Ovary (tissue), 3 donors: ENCODE measurements around the gene TBXAS1.

Experiments used
- CTCF ChIP-seq, 3 donors: fragments of 450-650 bp in 2 of 3; fragments of 200-600 bp in 1 of 3; IDR thresholded peaks; one replicate each; pipeline versions ENCODE4 v1.5.1 to v1.8.0; 2016 to 2022; ENCODE audit warnings: antibody characterized with exemption in 3 of 3, mild to moderate bottlenecking in 1 of 3
- EP300 ChIP-seq: sonication (generic); formaldehyde crosslinking; IDR thresholded peaks from one replicate; pipeline ENCODE4 v1.6.1; 2017; ENCODE audit warnings: antibody characterized with exemption
- POLR2A ChIP-seq: fragments of 450-650 bp; IDR thresholded peaks from one replicate; pipeline ENCODE4 v1.6.1; 2017; ENCODE audit warnings: antibody characterized with exemption, mild to moderate bottlenecking, moderate library complexity
- donor health status: DM: no; HTN: no; CAD: no.

DNA sequence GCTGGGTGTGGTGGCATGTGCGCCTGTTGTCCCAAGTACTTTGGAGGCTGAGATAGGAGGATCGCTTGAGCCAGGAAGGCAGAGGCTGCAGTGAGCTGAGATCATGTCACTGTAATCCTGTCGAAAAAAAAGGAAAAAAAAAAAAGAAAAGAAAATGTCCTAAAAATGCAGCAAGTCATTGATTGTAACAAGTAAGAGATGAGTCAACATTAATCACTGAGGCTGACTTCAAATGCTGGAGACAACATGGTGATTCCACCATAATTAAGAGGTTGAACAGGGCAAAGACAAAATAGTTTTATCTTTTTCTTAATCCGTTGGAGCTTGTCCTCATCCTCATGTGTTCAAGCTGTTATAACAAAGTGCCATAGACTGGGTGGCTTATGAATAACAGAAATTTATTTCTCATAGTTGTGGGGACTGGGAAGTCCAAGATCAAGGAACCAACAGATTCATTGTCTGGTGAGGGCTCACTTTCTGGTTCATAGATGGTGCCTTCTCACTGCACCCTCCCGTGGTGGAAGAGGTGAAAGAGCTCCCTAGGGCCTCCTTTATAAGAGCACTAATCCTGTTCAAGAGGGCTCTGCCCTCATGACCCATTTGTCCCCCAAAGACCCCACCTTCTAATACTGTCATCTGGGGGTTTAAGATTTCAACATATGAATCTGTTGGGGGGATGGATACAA, 60.3 kb downstream of the TBXAS1 start:
- TF ChIP-seq CTCF (IDR thresholded peaks at IDR 0.05) (no peak), POLR2A (no peak), EP300 (no peak)
